IMR-90 (cell line): ENCODE measurements around the gene PLEKHD1. TPM values are rescaled to one million over a fixed set of nuclear protein-coding genes. Genes with fewer than 3 reads are reported as not detected.

Experiments used
- ATAC-seq: fragments of 200-7000 bp; cut with Tn5 transposase; 2 replicates; pipeline ENCODE4 v1.9.1; 2020; ENCODE audit warnings: low read depth, mild to moderate bottlenecking, moderate library complexity
- BruUV-seq: library from RNA; stranded (reverse); fragments of 400-500 nt; replicated peaks from 2 replicates; lab custom pipeline; 2021; lab: Mats Ljungman, UMichigan
- CTCF ChIA-PET: fragments of 300-600 bp; formaldehyde crosslinking; extraction: SDS; loops from one replicate; lab custom pipeline; 2021; ENCODE audit warnings: antibody characterized with exemption; lab: Yijun Ruan, JAX
- POLR2A ChIA-PET: fragments of 300-600 bp; sonication (Branson Sonifier 250); formaldehyde crosslinking; loops from one replicate; lab custom pipeline; 2022; ENCODE audit warnings: antibody characterized with exemption; ENCODE audit not compliant: unreplicated experiment; lab: Charles Lee
- DNase-seq: peaks from one replicate; pipeline ENCODE4 v3.0.0; 2013
- H2AFZ ChIP-seq: replicated peaks from 2 replicates; pipeline ENCODE3; 2013; ENCODE audit warnings: low read length, mild to moderate bottlenecking; ENCODE audit not compliant: poor library complexity
- H2AK5ac ChIP-seq: 2 replicates; pipeline ENCODE4 v1.6.1; 2013; ENCODE audit warnings: low read depth, low read length, inconsistent platforms
- H2AK9ac ChIP-seq: replicated peaks from 2 replicates; pipeline ENCODE3; 2013; ENCODE audit warnings: mild to moderate bottlenecking, low read depth, low read length, moderate library complexity; ENCODE audit not compliant: poor library complexity
- H2BK120ac ChIP-seq: 2 replicates; pipeline ENCODE4 v1.6.1; 2013; ENCODE audit warnings: low read depth, low read length, inconsistent platforms
- H2BK15ac ChIP-seq: 3 replicates; pipeline ENCODE4 v1.6.1; 2013; ENCODE audit warnings: low read depth, low read length, inconsistent platforms
- H2BK20ac ChIP-seq: 2 replicates; pipeline ENCODE4 v1.6.1; 2013; ENCODE audit warnings: low read depth, mild to moderate bottlenecking, inconsistent platforms, low read length, moderate library complexity
- H2BK5ac ChIP-seq: 2 replicates; pipeline ENCODE4 v1.6.1; 2013; ENCODE audit warnings: mild to moderate bottlenecking, low read depth, low read length, inconsistent platforms; ENCODE audit not compliant: poor library complexity, severe bottlenecking
- H3K14ac ChIP-seq: replicated peaks from 2 replicates; pipeline ENCODE4 v1.6.1; 2013; ENCODE audit warnings: low read depth, low read length, inconsistent platforms
- H3K18ac ChIP-seq: 2 replicates; pipeline ENCODE4 v1.6.1; 2013; ENCODE audit warnings: low read depth, low read length, control low read depth
- H3K23ac ChIP-seq: 2 replicates; pipeline ENCODE4 v1.6.1; 2013; ENCODE audit warnings: low read depth, low read length, inconsistent platforms
- H3K27ac ChIP-seq: 2 replicates; pipeline ENCODE4 v1.5.1; 2013; ENCODE audit warnings: mild to moderate bottlenecking, control low read depth, low read length; ENCODE audit not compliant: insufficient read depth
- H3K27me3 ChIP-seq: 2 replicates; pipeline ENCODE4 v1.6.1; 2013; ENCODE audit warnings: low read length; ENCODE audit not compliant: control insufficient read depth, insufficient read depth
- H3K36me3 ChIP-seq: 2 replicates; pipeline ENCODE4 v1.6.1; 2013; ENCODE audit warnings: low read length, mixed read lengths; ENCODE audit not compliant: control insufficient read depth, insufficient read depth
- H3K4ac ChIP-seq: 2 replicates; pipeline ENCODE4 v1.6.1; 2013; ENCODE audit warnings: low read depth, low read length, inconsistent platforms
- H3K4me1 ChIP-seq: 2 replicates; pipeline ENCODE4 v1.6.1; 2013; ENCODE audit warnings: low read length, mixed read lengths; ENCODE audit not compliant: control insufficient read depth, insufficient read depth
- H3K4me2 ChIP-seq: 2 replicates; pipeline ENCODE4 v1.6.1; 2013; ENCODE audit warnings: low read depth, mild to moderate bottlenecking, control low read depth, low read length, moderate library complexity
- H3K4me3 ChIP-seq: 2 replicates; pipeline ENCODE4 v1.5.1; 2013; ENCODE audit warnings: low read depth, mild to moderate bottlenecking, control low read depth, low read length, moderate library complexity; ENCODE audit not compliant: insufficient read depth
- H3K56ac ChIP-seq: 2 replicates; pipeline ENCODE4 v1.6.1; 2013; ENCODE audit warnings: low read length, inconsistent platforms; ENCODE audit not compliant: insufficient read depth; ENCODE audit errors: extremely low read depth
- H3K79me1 ChIP-seq, 2 experiments: 2 replicates each; pipeline ENCODE4 v1.6.1; 2013; ENCODE audit warnings: low read length in 2 of 2, inconsistent platforms in 1 of 2, low read depth in 1 of 2
- H3K9ac ChIP-seq: 2 replicates; pipeline ENCODE4 v1.6.1; 2013; ENCODE audit warnings: low read depth, low read length, control low read depth
- H3K9me1 ChIP-seq: 2 replicates; pipeline ENCODE4 v1.6.1; 2013; ENCODE audit warnings: low read length, inconsistent platforms; ENCODE audit not compliant: insufficient read depth
- H3K9me3 ChIP-seq: 2 replicates; pipeline ENCODE4 v1.6.1; 2013; ENCODE audit warnings: low read length; ENCODE audit not compliant: control insufficient read depth, insufficient read depth
- H4K20me1 ChIP-seq: 2 replicates; pipeline ENCODE4 v1.6.1; 2013; ENCODE audit warnings: low read length, inconsistent platforms; ENCODE audit not compliant: insufficient read depth
- H4K5ac ChIP-seq: 2 replicates; pipeline ENCODE4 v1.6.1; 2013; ENCODE audit warnings: mild to moderate bottlenecking, low read depth, low read length, control low read depth
- H4K8ac ChIP-seq, 2 experiments: 2 replicates each; pipeline ENCODE4 v1.6.1; 2013; ENCODE audit warnings: low read depth in 2 of 2, low read length in 2 of 2, control low read depth in 1 of 2, inconsistent platforms in 1 of 2
- H4K91ac ChIP-seq: 2 replicates; pipeline ENCODE4 v1.6.1; 2013; ENCODE audit warnings: low read depth, low read length, inconsistent platforms; ENCODE audit not compliant: insufficient read depth
- CEBPB ChIP-seq: IDR thresholded peaks from 2 replicates; pipeline ENCODE4 v1.6.1; 2012; ENCODE audit warnings: low read depth, low read length, improper control_type of control experiment
- CHD1 ChIP-seq: IDR thresholded peaks from 2 replicates; pipeline ENCODE4 v1.6.1; 2012; ENCODE audit warnings: low read depth, low read length, improper control_type of control experiment
- MAFK ChIP-seq: IDR thresholded peaks from 2 replicates; pipeline ENCODE4 v1.6.1; 2012; ENCODE audit warnings: low read depth, low read length, improper control_type of control experiment
- MAZ ChIP-seq: IDR thresholded peaks from 2 replicates; pipeline ENCODE4 v1.6.1; 2012; ENCODE audit warnings: low read depth, mild to moderate bottlenecking, low read length, improper control_type of control experiment, moderate library complexity, borderline replicate concordance
- NFE2L2 ChIP-seq: fragments of 150-350 bp; IDR thresholded peaks from 2 replicates; pipeline ENCODE4 v1.6.1; 2016; ENCODE audit warnings: low read depth, mild to moderate bottlenecking, low read length
- POLR2A ChIP-seq: IDR thresholded peaks from 2 replicates; pipeline ENCODE4 v1.6.1; 2012; ENCODE audit warnings: mild to moderate bottlenecking, low read depth, low read length
- RAD21 ChIP-seq: IDR thresholded peaks from 2 replicates; pipeline ENCODE4 v1.6.1; 2012; ENCODE audit warnings: low read length, improper control_type of control experiment
- RFX5 ChIP-seq: IDR thresholded peaks from 2 replicates; pipeline ENCODE4 v1.8.0; 2012; ENCODE audit warnings: low read depth, mild to moderate bottlenecking, low read length, moderate library complexity
- WGBS, 2 experiments: methylation state at CpG; one replicate each; pipeline versions ENCODE4 v1.1.5 to v1.1.7; 2013; ENCODE audit warnings: missing lambda C conversion rate in 2 of 2; ENCODE audit not compliant: insufficient read length in 1 of 2; ENCODE audit errors: extremely low coverage in 2 of 2; 5-methylcytosine and 5-hydroxymethylcytosine counted together
- dilution Hi-C: fragments of 300-500 bp; cut with HindIII; formaldehyde crosslinking; loops from one replicate; pipeline ENCODE4 v1.14.3; 2018; ENCODE audit warnings: low sequenced_read_pairs; ENCODE audit not compliant: unreplicated experiment
- in situ Hi-C: fragments of 300-500 bp; cut with MboI; formaldehyde crosslinking; loops from 3 replicates; pipeline ENCODE4 v1.14.3; 2019; ENCODE audit warnings: low sequenced_read_pairs, inconsistent platforms, mixed read lengths
- intact Hi-C: fragments of 100-400 bp; cut with micrococcal nuclease; formaldehyde crosslinking; loops from 2 replicates; pipeline ENCODE4 v1.10.0; 2022
- polyA plus RNA-seq, 3 experiments: library from polyadenylated mRNA; depleted of rRNA; stranded (reverse); fragments of >200 nt; gene quantifications; 2 replicates each; pipeline ENCODE4 v1.2.3, GENCODE V29; 2012; ENCODE audit warnings: low replicate concordance in 1 of 3
- total RNA-seq: library from RNA; depleted of rRNA; stranded (reverse); fragments of >200 nt; gene quantifications from 2 replicates; pipeline ENCODE4 v1.2.3, GENCODE V29; 2012
- TF ChIP-seq, protein P1 (sequence below): conservative IDR thresholded peaks from 2 replicates; pipeline ENCODE4 v1.5.1; 2012; ENCODE audit warnings: mild to moderate bottlenecking, low read depth, low read length, improper control_type of control experiment

The PLEKHD1 gene
- total and polyA plus RNA-seq, 2 of the 4 experiments (the other 2 are of a cell fraction) = under 0.01 TPM; not detected in 1

DNA sequence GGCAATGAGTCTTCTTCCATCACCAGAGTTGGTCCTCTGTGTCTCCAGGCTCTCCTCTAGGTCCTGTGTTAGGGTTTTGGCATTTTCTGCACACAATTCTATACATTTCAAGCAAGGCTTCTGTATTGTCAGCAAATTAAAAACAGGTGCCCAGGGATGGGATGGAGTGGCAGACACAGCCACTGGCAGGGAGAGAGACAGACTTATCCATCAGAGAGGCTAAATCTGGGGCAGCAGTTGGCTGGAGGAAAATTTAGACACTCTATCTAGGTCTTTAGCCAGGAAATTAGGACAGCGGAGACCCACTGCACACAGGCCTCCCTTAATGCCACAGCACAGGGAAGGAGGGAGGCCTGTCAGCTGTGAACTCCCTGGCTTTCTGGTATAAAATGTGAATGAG is 20.2 kb downstream of the PLEKHD1 start:
- Histone ChIP-seq H2BK120ac (no peak overlapping the region), H3K9ac (no peak overlapping the region), H2BK15ac (no peak overlapping the region), H4K5ac (no peak overlapping the region), H2BK5ac (no peak overlapping the region), H3K27ac (no peak overlapping the region), H3K14ac (no peak overlapping the region), H3K36me3 (no peaks in the 10 kb centered on the region), H3K27me3 (peaks cover 45% of the 10 kb centered on the region), H3K4me2 (no peak overlapping the region), H2AFZ (no peak overlapping the region), H3K18ac (no peak overlapping the region), H3K23ac (no peak overlapping the region), H3K4ac (no peak overlapping the region), H2AK5ac (no peak overlapping the region), H3K9me3 (no peaks in the 10 kb centered on the region), H3K4me1 (no peaks in the 10 kb centered on the region; the same call in 1 of the 2 replicates), H2AK9ac (no peak overlapping the region), H4K20me1 (no peaks in the 10 kb centered on the region), H2BK20ac (no peak overlapping the region), H3K56ac (no peak overlapping the region), H3K4me3 (no peak overlapping the region), H3K9me1 (0 out of 2 replicates have a peak, but pooled peaks cover 3% of the 10 kb centered on the region), H4K91ac (no peak overlapping the region), H3K79me1 (no peaks in the 10 kb centered on the region), H4K8ac (no peak overlapping the region)
- in situ Hi-C loops = no loop called here
- ChIA-PET POLR2A (no interaction called here), CTCF (no interaction called here)
- DNase-seq (no peak), ATAC-seq (no peak)
- no CpG with 5 or more reads among the region's 1 CpG for WGBS, 2 experiments
- BruUV-seq = no TSS peak
- no peak for TF ChIP-seq NFE2L2
- no peak for TF ChIP-seq RAD21
- TF ChIP-seq RFX5 = no peak
- TF ChIP-seq, protein P1, sequence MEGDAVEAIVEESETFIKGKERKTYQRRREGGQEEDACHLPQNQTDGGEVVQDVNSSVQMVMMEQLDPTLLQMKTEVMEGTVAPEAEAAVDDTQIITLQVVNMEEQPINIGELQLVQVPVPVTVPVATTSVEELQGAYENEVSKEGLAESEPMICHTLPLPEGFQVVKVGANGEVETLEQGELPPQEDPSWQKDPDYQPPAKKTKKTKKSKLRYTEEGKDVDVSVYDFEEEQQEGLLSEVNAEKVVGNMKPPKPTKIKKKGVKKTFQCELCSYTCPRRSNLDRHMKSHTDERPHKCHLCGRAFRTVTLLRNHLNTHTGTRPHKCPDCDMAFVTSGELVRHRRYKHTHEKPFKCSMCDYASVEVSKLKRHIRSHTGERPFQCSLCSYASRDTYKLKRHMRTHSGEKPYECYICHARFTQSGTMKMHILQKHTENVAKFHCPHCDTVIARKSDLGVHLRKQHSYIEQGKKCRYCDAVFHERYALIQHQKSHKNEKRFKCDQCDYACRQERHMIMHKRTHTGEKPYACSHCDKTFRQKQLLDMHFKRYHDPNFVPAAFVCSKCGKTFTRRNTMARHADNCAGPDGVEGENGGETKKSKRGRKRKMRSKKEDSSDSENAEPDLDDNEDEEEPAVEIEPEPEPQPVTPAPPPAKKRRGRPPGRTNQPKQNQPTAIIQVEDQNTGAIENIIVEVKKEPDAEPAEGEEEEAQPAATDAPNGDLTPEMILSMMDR = no peak
- TF ChIP-seq CEBPB = no peak
- no peak for TF ChIP-seq POLR2A
- no peak for TF ChIP-seq CHD1
- TF ChIP-seq MAZ = no peak
- TF ChIP-seq MAFK = no peak
- dilution Hi-C loops = no loop called here
- intact Hi-C loops = no loop called here
